GM21515 (cell line): ENCODE measurements around the gene SSBP3.

ENCODE experiments used
- ATAC-seq: cut with Tn5 transposase; IDR thresholded peaks from one replicate; pipeline ENCODE4 v1.9.1; 2021; ENCODE audit not compliant: unreplicated experiment

Gene SSBP3

DNA sequence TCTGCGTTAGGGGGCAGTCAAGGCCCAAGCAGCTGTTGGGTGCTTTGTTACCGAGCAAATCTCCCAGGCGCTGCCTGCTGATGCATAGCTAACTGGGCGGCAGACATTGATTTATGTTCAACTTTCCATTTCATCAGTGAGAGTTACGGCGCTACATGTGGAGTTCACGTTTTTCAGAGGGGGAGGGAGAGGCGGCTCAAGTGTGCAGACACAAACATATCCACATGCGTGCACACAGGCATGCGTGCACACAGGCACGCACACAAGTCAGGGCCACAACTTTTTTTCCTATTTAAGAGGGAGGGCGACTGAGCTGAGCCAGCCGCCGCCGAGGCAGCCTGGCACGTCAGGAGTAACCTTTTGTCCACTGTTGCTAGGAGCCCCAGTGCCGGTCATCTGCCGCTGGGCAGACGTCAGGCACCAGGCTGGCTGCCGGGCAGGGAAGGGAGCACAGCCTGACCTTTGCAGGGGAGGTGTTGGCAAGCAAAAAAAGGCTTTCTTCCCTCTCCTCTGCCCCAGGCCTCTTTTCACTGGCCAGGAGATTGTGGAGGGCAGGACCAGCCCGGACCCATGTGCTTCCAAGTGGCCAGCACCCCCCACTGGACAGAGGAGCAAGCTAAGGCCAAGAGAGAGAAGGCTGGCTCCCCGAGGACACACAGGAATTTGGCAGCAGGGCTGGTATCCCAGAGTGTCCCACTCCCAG lies 133.0 kb downstream of the SSBP3 start:
- ATAC-seq, result no peak

DNA sequence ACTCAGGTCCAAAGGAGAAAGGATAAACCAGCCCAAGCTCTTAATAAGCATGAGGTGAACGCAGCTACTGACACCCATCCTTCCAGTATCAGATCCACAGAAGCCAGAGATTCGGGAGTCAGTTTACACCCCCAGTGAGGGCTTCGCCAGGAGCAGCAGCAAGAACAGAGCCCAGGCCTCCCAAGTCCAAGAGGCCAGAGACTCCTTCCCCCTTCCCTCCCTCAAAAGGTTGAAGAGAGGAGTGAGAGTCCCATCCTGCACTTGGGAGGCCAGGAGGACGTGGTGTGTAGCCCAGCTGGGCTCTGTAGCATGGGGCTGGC lies 133.5 kb downstream of the SSBP3 start:
- ATAC-seq, result no peak

GRCh38 chr1:54272134-54272533 lies 134.1 kb downstream of the SSBP3 start:
- no peak for ATAC-seq

- ATAC-seq, result no peak
These were observed 134.9 kb downstream of the SSBP3 start for GRCh38 chr1:54271341-54271740.

- ATAC-seq, result no peak
These were observed 135.7 kb downstream of the SSBP3 start for GRCh38 chr1:54270543-54270942.

DNA sequence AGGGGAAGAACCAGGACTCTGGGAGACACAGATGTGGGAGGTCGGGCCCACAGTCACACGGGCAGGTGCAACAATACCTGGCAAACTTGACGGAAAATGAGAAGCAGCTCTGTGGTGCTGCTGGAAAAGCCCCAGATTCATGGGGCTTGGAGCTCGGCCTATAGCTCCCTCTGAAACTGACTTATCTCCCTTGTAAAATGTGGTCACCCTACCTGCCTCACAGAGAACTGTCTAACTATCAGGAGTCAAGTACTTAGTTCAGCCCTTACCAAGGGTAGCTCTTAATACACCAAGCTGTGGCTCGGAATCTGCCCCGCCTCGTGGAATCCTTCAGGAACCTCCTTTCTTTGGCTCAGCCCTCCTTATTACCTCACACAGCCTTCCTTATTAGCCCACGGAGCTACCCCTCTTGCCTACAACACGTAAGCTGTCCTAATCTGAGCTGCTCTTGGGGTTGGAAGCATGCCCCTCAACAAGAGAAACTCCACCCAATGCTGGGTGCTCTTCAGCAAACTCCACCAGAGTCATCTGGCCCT lies 137.4 kb downstream of the SSBP3 start:
- no peak for ATAC-seq

- ATAC-seq, result no peak
These were observed 138.1 kb downstream of the SSBP3 start for GRCh38 chr1:54267815-54268761.

DNA sequence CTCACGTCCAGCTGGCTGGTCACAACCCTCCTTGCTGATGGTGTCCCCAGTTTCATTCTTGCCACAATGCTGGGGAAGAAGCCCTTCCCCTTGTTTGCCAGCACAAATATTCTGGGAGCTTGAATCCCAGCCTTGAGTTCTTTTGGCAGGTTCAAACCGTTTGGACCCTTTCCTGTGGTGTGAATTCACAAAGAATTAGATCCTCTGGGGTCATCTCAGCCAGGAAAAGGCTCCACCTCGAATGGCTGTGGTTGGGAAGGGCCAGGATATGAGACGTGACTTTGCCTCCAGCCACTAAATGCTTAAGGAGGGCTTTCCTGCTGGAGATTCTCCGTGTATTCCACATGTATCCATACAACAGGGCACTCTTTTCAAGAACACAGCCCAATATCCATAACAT lies 139.3 kb downstream of the SSBP3 start:
- no peak for ATAC-seq

DNA sequence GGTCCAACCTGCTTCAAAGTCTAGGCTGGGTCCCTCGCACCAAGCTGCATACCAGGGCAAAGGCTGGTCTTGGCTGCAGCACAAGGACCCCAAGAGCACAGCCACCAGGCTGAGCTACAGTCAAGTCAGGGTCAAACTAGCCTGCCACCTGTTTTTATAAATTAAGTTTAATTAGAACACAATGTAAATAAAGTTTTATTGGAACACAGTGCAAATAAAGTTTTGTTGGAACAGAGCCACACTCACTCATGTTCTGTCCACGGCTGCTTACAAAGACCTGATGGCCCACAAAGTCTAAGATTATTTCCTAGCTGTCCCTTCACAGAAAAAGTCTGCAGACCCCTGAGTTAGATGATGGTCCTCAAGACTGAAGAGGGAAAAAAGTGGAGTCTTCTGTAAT lies 140.0 kb downstream of the SSBP3 start:
- ATAC-seq, result no peak

GRCh38 chr1:54265659-54266058 lies 140.5 kb downstream of the SSBP3 start:
- ATAC-seq, result no peak

DNA sequence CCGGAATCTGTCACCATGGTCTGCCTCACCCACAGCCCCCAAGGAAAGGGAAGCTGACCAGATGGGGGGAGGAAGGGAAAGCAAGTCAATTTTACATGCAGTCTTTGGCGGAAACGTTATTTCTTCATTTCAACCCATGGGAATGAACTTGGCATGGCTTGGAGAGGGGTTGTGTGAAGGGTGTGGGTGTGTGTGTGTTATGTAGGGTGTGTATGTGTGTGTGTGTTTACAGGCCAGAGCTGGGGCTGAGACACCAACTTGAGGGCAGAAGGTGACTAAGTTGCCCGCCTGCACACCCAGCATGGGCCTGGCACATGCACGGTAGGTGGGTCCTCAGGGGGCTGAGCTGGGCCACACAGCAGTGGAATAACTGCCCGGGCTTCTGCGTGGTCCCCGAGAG lies 141.1 kb downstream of the SSBP3 start:
- ATAC-seq, result no peak

DNA sequence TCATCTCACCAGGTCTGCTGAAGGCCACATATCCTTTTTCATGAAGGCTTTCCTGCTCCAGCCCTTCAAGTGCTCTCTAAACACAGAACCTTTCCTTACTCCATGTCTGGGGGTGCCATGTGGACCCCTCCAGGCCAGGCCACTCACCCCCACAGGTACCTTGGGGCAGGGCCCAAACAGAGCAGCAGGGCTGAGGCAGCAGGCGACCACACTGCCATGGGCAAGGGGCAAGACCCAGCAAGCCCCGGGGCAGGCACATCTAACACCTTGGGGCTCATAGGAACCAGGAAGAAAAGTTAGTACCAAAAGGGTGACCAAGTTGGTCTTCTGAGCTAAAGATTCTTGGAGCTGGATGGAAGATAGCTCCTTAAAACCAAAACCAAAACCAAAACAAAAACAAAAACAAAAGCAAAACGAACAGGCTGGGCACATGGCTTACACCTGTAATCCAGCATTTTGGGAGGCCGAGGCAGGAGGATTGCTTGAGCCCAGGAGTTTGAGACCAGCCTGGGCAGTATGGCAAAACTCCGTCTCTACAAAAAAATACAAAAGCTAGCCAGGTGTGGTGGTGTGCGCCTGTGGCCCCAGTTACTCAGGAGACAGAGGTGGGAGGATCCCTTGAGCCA lies 142.5 kb downstream of the SSBP3 start:
- ATAC-seq, result no peak

GRCh38 chr1:54262244-54262643 lies 143.9 kb downstream of the SSBP3 start:
- no peak for ATAC-seq

DNA sequence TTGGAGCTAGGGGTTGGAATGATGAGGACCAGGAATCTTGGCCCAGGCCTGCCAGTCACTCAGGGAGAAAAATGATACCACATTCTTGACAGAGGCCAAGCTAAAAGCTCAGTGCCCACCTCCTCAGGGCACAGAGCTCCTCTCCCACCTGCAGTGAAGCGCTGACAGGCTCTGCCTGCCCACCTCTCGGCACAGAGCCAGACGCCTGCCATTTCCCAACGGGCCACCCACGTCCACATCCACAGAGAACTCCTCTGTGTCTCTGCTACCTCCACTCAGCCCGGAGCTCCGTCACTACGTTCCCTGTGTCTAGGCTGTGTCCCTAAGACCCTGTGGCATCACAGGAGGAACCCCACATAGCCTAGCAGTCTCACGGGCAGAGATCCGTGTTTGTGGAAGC lies 145.4 kb downstream of the SSBP3 start:
- no peak for ATAC-seq

GRCh38 chr1:54259546-54260140 lies 146.6 kb downstream of the SSBP3 start:
- no peak for ATAC-seq

DNA sequence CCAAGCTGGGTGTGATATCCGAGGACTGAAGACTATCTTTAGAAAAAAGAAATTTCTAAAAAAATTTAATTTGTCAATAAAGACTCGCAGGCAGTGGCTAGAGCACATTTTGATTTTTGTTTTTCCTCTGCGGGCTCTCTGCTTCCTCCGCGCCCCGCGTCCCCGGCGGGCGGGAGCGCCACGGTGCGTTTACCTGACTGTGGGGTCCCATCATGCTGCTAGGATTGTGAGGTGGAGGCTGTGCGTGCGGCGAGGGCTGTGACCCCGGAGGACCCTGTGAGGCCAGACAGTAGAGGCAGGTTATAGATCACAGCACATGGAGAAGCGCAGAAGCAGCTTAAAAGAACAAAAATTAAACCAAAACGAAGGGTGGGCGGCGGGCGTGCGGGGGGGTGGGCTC lies 148.3 kb downstream of the SSBP3 start:
- ATAC-seq, result no peak

DNA sequence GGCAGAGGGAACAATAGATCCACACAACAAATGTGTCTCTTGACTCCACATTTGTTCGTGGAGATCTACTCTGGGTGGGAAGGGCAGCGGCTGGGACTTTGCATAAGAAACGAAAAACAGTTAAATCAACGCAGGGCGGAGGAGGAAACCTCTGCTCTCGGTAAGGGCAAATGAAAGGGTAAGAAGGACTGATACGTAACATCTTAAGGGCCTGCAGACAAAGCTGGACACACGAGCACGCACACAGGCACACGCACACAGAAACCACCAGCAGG lies 148.9 kb downstream of the SSBP3 start:
- ATAC-seq, result no peak

DNA sequence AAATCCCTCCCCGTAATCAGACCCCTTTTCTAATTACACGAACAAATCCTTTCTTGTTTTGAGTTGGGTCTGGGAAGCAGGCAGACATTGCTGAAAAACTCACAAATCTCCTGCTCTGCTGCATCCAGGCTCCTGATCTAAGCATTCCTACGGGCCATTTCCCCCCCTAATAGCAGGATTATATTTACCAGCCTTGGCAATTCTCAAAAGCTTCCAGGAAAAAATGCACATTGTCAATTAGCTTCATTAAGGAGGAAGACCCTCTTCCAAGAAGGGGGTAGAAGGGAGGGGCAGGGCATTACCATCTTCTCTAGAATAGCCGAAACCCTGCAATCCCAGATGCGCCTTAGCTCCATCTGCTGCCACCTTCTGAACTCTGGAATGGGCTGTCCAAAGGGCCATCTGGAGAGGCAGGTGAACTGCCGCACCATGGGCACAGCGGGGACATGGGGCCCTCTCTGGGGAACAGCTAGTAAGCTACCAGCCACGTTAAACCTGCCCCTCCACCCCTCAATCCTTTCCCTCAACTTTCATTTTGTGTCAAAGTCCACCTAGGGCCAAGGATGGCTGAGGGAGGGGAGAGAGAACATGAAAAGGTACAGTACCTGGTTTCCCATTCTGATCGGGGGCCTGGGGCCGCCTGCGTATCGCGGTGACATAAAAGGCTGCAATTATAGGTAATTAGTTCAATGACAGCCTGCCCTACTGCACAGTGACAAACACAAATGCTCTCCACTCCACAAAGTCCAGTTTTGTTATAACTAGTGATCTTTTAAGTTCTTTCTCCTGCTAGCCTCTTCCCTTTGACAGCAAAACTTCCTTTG lies 149.5 kb downstream of the SSBP3 start:
- ATAC-seq, result no peak

DNA sequence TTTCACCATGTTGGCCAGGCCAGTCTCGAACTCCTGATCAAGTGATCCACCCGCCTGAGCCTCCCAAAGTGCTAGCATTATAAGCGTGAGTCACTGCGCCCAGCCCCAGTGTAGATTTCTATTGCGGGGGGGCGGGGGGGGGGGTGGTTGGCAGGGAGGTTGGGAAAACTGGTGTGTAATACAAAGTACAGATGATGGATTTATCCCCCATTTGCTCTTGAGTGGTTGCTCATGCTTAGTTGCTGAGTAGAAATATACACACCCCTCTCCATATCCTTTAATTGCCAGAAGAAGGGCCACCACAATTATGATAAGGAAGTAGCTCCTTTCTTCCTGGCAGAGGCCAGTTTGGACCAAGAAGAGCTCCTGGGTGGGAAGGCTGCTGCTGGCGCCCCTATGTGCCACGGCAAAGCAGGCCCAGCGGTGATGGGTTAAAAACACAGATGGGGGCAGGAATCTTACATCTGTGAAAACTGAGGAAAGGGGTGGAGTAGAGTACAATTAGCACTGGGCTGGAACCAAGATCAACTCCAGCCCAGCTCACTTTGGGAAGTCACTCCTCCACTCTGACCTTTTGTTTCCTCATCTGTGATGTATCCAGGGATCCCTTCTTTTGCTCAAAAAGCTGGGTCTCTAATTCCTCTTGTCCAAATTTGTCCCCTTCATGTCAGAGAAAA lies 151.0 kb downstream of the SSBP3 start:
- ATAC-seq, result no peak

DNA sequence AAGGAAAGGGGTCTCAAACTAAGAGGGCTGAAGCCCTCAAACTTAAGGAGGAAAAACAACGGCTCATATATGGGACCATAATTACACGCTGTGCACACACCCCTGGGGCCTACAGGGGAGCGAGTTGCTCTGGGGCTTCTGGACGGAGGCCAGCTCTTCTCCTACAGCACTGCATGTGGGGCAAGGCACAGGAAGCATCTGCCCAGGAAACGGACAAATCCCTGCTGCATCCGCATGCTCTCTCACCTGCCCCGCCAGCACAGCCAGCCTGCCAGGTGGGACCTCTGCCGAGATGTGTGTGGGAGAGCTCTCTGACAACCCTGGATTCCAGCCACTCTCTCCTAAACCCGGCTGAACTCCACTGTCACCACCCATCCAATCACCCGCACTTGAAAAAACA lies 152.1 kb downstream of the SSBP3 start:
- no peak for ATAC-seq
